B cell (primary cell): ENCODE results near the gene KIF1A. TPM values are rescaled to one million over a fixed set of nuclear protein-coding genes. Genes with fewer than 3 reads are reported as not detected.

ENCODE experiments used
- ATAC-seq: fragments of 200-7000 bp; cut with Tn5 transposase; one replicate; pipeline ENCODE4 v1.10.0; 2021; ENCODE audit warnings: low read depth, mild to moderate bottlenecking, moderate number of reproducible peaks, moderate library complexity
- CTCF ChIA-PET: fragments of 350-600 bp; sonication (Branson Sonifier 250); formaldehyde crosslinking; loops from one replicate; lab custom pipeline; 2021; ENCODE audit warnings: antibody characterized with exemption, inconsistent platforms; lab: Charles Lee
- POLR2A ChIA-PET: fragments of 350-600 bp; sonication (Branson Sonifier 250); formaldehyde crosslinking; loops from one replicate; lab custom pipeline; 2021; ENCODE audit warnings: antibody characterized with exemption; lab: Charles Lee
- DNase-seq: peaks from one replicate; pipeline ENCODE4 v3.0.0; 2013
- H2AFZ ChIP-seq: 2 replicates; pipeline ENCODE4 v1.6.1; 2012; ENCODE audit warnings: mild to moderate bottlenecking, low read depth, low read length; ENCODE audit not compliant: insufficient read depth, poor library complexity, severe bottlenecking
- H3K27ac ChIP-seq, 2 donors: 1 replicate in 1 of 2; 2 replicates in 1 of 2; pipeline ENCODE4 v1.5.1; 2012 to 2013; ENCODE audit warnings: low read length in 2 of 2, mild to moderate bottlenecking in 2 of 2, moderate library complexity in 1 of 2
- H3K27me3 ChIP-seq, 4 experiments: fragments of 200-600 bp in 1 of 4; sonication (generic) in 1 of 4; replicated peaks in 1 of 4; 1 replicate in 2 of 4; 2 replicates in 2 of 4; pipeline versions ENCODE4 v1.6.1 to v1.7.0; 2013 to 2016; ENCODE audit warnings: low read length in 3 of 4, mild to moderate bottlenecking in 2 of 4, mixed read lengths in 1 of 4, moderate library complexity in 1 of 4; ENCODE audit not compliant: insufficient read depth in 4 of 4, control insufficient read depth in 3 of 4; ENCODE audit errors: control extremely low read depth in 1 of 4
- H3K36me3 ChIP-seq, 2 experiments: replicated peaks in 1 of 2; 1 replicate in 1 of 2; 2 replicates in 1 of 2; pipeline versions ENCODE4 v1.6.1 to v1.7.1; 2013; ENCODE audit warnings: low read length in 1 of 2; ENCODE audit not compliant: insufficient read depth in 2 of 2, control insufficient read depth in 1 of 2; ENCODE audit errors: control extremely low read depth in 1 of 2, extremely low read depth in 1 of 2
- H3K4me1 ChIP-seq, 2 donors: fragments of 200-600 bp in 1 of 2; sonication (generic) in 1 of 2; 1 replicate in 1 of 2; 2 replicates in 1 of 2; pipeline versions ENCODE4 v1.5.1 to v1.6.1; 2013 to 2017; ENCODE audit warnings: low read length in 2 of 2; ENCODE audit not compliant: control insufficient read depth in 2 of 2, insufficient read depth in 2 of 2
- H3K4me2 ChIP-seq: replicated peaks from 2 replicates; pipeline ENCODE3; 2012; ENCODE audit warnings: mild to moderate bottlenecking, low read depth, low read length; ENCODE audit not compliant: poor library complexity, severe bottlenecking
- H3K4me3 ChIP-seq, 5 experiments: fragments of 200-600 bp in 1 of 5; sonication (generic) in 1 of 5; 1 replicate in 3 of 5; 2 replicates in 2 of 5; pipeline versions ENCODE4 v1.5.1 to v1.7.0; 2011 to 2016; ENCODE audit warnings: low read length in 4 of 5, mild to moderate bottlenecking in 4 of 5, low read depth in 2 of 5, control low read depth in 1 of 5, moderate library complexity in 1 of 5; ENCODE audit not compliant: insufficient read depth in 1 of 5; ENCODE audit errors: control extremely low read depth in 1 of 5, extremely low read depth in 1 of 5
- H3K79me2 ChIP-seq: fragments of 200-600 bp; sonication (generic); one replicate; pipeline ENCODE4 v1.6.0; 2016; ENCODE audit warnings: low read length; ENCODE audit not compliant: control insufficient read depth, insufficient read depth
- H3K9ac ChIP-seq: fragments of 200-600 bp; sonication (generic); 2 replicates; pipeline ENCODE4 v1.6.1; 2017; ENCODE audit warnings: mild to moderate bottlenecking, low read length, moderate library complexity
- H3K9me3 ChIP-seq, 3 donors: one replicate each; pipeline versions ENCODE4 v1.6.1 to v1.7.1; 2013; ENCODE audit warnings: low read length in 2 of 3; ENCODE audit not compliant: control insufficient read depth in 2 of 3, insufficient read depth in 1 of 3; ENCODE audit errors: control extremely low read depth in 1 of 3
- H4K20me1 ChIP-seq: 2 replicates; pipeline ENCODE4 v1.6.0; 2012; ENCODE audit warnings: mild to moderate bottlenecking, low read length; ENCODE audit not compliant: insufficient read depth, control insufficient read depth, poor library complexity, severe bottlenecking
- H3K27ac Mint-ChIP-seq: one replicate; pipeline ENCODE4 v1.8.0; 2021; ENCODE audit warnings: mixed read lengths
- H3K27me3 Mint-ChIP-seq: one replicate; pipeline ENCODE4 v1.8.0; 2021; ENCODE audit warnings: mixed read lengths
- H3K4me1 Mint-ChIP-seq: one replicate; pipeline ENCODE4 v1.8.0; 2021; ENCODE audit warnings: mixed read lengths
- H3K4me3 Mint-ChIP-seq: one replicate; pipeline ENCODE4 v1.8.0; 2021; ENCODE audit warnings: mixed read lengths
- H3K9me3 Mint-ChIP-seq: one replicate; pipeline ENCODE4 v1.8.0; 2022; ENCODE audit warnings: mixed read lengths; ENCODE audit not compliant: insufficient read depth
- EZH2 ChIP-seq: IDR thresholded peaks from 2 replicates; pipeline ENCODE4 v1.6.1; 2012; ENCODE audit warnings: borderline replicate concordance, low read depth, mild to moderate bottlenecking, moderate library complexity, low read length; ENCODE audit not compliant: insufficient read depth, poor library complexity, severe bottlenecking
- WGBS: methylation state at CpG from one replicate; pipeline ENCODE4 v1.1.5; 2013; ENCODE audit warnings: missing lambda C conversion rate; ENCODE audit not compliant: insufficient coverage; 5-methylcytosine and 5-hydroxymethylcytosine counted together
- intact Hi-C: fragments of 100-400 bp; cut with micrococcal nuclease; formaldehyde crosslinking; loops from one replicate; pipeline ENCODE4 v1.10.0; 2022
- polyA plus RNA-seq: library from polyadenylated mRNA; depleted of rRNA; stranded (reverse); fragments of >200 nt; gene quantifications from 2 replicates; pipeline ENCODE4 v1.2.3, GENCODE V29; 2012
- total RNA-seq, 2 donors: library from RNA; stranded (reverse); fragments of 120-200 nt in 1 of 2; gene quantifications; 1 replicate in 1 of 2; 2 replicates in 1 of 2; pipeline versions ENCODE4 v1.2.3 to v1.2.4, GENCODE V29; 2013 to 2022
- TF ChIP-seq, protein P1 (sequence below): fragments of 200-600 bp; IDR thresholded peaks from one replicate; pipeline ENCODE4 v1.8.0; 2022; ENCODE audit warnings: antibody characterized with exemption, mild to moderate bottlenecking

The KIF1A gene
- total and polyA plus RNA-seq, 2 donors (not counting 1 experiment from before 2014, with no cell fraction given), result not detected

DNA sequence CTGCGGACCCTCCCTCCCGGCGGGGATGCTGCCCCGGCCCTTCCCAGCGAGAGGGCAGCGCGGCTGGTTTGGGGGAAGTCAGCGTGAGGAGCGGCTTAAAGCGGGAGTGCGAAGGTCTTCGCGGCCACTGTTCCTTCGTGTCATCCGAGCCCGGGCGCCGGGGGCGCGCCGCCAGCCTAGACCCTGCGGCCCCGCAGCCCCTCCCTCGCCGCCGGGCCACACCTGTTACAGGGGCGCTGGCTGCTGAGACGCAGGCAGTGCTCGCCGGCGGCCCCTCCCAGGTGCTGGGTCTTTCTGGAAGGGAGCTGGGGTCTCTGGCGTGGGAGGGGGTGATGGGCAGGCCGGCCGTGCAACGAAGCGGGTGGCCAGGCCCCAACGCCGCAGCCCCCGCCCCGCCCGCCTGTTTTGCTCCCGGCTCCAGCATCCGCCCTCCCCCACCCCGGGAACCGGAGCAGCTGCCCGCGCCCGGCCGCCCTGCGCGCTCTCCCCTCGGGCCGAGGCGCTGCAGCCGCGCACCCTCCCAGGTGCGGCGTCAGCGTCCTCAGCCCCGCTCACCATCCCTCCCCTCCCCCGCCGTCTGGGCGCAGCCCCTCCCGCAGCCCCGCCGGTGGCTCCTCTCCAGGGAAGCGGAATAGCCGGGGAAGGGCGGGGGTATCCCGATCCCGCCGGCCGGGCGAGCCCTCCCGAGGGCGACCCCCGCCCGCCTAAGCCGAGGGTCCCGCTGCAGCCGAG lies 727 bp downstream of the KIF1A start:
- Mint-ChIP-seq H3K4me1 (peaks cover 13% of the 10 kb centered on the region), H3K27me3 (peaks cover 54% of the 10 kb centered on the region), H3K9me3 (no peaks in the 10 kb centered on the region), H3K27ac (no peak overlapping the region), H3K4me3 (peak overlapping the region; percentile 45)
- ChIA-PET CTCF (no interaction called here), POLR2A (no interaction called here)
- peaks cover 0 to 26% (median 4%) of the 10 kb centered on the region in 3 donors for H3K9me3 ChIP-seq
- peak overlapping the region in 1 of 5 experiments; percentile 9 for H3K4me3 ChIP-seq
- peaks cover 0 to 61% (median 30%) of the 10 kb centered on the region in 4 experiments for H3K27me3 ChIP-seq
- 3% methylated on average over 66 of the region's 81 CpGs for WGBS
- no peak for DNase-seq
- no peak overlapping the region for H2AFZ ChIP-seq
- ATAC-seq, result no peak
- peaks cover 15 to 23% of the 10 kb centered on the region in 2 donors for H3K4me1 ChIP-seq
- H3K36me3 ChIP-seq, result no peaks in the 10 kb centered on the region
- no peak overlapping the region for H3K27ac ChIP-seq
- no peaks in the 10 kb centered on the region for H3K79me2 ChIP-seq
- H3K4me2 ChIP-seq, result peak overlapping the region; percentile 68
- no peaks in the 10 kb centered on the region for H4K20me1 ChIP-seq
- intact Hi-C loops, result no loop called here
- no peak overlapping the region for H3K9ac ChIP-seq
- no peak for TF ChIP-seq EZH2
- TF ChIP-seq, protein P1, sequence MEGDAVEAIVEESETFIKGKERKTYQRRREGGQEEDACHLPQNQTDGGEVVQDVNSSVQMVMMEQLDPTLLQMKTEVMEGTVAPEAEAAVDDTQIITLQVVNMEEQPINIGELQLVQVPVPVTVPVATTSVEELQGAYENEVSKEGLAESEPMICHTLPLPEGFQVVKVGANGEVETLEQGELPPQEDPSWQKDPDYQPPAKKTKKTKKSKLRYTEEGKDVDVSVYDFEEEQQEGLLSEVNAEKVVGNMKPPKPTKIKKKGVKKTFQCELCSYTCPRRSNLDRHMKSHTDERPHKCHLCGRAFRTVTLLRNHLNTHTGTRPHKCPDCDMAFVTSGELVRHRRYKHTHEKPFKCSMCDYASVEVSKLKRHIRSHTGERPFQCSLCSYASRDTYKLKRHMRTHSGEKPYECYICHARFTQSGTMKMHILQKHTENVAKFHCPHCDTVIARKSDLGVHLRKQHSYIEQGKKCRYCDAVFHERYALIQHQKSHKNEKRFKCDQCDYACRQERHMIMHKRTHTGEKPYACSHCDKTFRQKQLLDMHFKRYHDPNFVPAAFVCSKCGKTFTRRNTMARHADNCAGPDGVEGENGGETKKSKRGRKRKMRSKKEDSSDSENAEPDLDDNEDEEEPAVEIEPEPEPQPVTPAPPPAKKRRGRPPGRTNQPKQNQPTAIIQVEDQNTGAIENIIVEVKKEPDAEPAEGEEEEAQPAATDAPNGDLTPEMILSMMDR, result no peak
